Suppressor macrophage treated with lipopolysaccharide for 4 hours (primary cell): ENCODE data around the gene ARX.

Experiments used
- DNase-seq: peaks from one replicate; pipeline ENCODE4 v3.0.0-alpha.2; 2020

ARX gene

DNA sequence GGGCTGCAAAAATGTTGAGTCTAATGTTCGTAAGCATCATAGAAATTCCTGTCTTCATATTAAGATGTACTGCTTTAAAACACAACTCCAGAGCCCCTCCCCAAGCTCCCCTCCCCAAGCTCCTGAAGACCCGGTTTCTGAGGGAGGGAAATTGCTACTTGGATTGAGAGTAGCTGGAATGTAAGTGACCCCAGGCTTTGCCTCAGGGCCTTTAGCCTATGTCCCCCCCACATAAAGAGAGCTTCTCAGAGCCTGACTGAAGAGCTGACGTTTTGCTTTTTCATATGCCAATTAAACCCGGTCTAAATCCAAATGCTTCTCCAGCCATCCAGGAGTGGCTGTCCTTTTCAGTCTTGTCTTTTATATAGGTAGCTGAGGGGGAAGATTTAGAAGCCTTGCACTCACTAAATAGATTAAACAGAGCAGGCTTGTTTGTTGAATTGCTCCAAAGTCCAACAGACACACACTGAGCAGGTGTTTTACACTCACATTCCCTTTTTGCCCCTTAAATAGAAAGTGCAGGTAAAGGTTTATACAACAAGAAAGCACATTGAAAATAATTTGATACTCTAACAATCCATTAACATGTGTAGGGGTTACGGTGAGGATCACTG lies 19.6 kb downstream of the ARX start:
- DNase-seq, result no peak

DNA sequence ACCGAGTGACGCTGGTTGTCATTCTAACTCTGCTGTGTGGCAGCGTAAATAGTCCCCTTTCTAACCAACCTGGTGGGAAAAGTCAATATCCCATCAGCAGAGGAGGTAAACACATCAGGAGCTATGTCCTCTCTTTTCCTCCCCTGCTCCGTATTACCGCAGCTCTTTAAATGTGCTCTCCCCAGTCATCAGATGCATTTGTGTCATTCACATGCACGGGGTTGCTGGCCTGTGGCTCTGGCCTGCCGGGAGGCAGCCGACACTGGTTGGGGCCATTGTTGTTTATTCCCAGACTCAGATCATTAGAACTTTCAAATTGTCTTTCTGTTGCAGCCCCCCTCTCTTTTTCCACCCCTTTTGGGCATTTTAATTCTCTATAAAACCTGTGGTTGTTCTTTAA lies 21.9 kb downstream of the ARX start:
- DNase-seq, result no peak

DNA sequence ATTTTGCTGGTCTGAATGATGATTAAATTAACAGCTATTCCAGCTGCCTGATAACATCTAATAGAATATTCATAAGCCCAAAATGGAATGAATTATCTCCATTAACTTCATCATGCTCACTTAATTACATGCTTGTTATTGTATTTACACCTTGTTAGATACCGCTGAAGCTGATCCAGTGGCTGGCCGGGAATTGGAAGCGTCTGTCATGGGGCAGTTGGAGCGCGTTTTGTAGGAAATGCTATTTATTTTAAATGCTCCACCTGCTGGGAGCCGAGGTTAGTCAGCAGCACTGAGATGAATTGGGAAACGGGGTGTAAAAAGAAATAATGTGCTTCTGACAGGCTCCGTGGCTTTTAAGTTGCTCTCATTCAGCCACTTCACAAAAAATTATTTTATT lies 25.2 kb downstream of the ARX start:
- DNase-seq, result no peak

DNA sequence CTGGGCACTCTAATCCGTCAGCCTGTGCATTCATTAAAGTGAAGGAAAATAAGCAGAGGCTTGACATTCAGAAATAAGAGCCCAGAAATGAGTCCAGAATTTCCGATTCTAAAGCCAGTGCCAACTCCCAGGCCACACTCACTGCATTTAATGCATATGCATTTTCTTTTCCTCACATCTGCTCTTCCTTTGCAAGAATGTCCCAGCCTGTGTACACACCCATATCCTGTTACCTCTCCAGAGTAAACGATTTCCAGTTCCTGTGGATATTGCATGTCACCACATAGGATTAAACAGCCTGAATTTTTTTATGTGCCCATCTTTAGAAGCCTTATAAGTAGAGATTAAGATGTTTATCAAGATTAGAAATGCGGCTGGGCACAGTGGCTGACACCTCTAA lies 27.5 kb downstream of the ARX start:
- no peak for DNase-seq

DNA sequence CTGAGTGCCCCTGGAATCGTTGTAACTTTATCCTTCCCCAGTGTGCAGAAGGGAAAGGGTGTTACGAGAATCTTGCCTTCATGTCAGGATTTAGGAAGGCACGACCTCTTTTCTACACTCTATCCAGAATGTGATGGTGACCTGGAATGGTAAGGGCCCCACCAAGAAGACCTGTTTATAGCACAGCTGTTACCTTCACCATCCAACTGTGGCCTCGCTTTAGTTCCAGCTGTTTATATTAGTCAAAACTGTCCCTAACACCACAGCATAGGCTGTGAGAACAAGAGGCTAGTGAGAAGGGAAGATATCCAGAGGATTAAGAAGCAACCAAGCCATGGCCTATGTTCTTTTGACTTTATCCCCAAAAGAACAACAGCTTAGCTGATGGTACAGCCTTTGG lies 28.0 kb downstream of the ARX start:
- no peak for DNase-seq

DNA sequence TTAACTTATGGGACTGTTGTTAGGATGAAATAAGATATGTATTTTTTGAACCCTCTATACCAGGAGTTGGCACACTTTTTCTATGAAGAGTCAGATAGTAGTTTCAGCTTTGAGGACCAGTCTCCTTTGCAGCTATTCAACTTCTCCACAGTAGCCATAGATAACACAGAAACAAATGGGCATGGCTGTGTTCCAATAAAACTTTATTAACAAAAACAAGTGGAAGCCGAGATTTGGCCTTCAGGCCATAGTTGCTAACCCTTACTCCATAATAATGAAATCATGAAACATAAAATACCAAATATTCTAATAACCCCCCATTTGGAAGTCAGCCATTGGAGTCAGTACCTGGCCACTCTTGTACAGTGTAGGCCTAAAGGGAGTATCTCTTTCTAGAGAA lies 30.6 kb downstream of the ARX start:
- DNase-seq, result no peak

DNA sequence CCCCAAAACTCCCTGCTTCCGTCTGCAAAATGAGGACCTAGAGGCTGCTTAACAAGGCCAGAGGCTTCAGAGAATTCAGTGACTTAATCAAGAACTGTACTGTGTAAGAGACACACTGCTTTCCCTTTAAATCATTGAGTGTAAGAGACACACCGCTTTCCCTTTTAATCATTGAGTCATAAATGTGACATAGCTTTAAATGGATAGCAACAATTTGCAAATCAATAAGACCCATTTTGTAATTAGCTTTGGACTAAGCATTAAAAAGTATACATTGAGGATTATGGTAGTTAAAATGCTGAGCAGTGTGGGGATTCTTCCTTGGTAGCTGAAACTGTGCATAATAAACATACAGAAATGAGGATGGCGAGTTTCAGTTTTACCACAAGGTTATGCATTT lies 31.8 kb downstream of the ARX start:
- DNase-seq, result no peak

DNA sequence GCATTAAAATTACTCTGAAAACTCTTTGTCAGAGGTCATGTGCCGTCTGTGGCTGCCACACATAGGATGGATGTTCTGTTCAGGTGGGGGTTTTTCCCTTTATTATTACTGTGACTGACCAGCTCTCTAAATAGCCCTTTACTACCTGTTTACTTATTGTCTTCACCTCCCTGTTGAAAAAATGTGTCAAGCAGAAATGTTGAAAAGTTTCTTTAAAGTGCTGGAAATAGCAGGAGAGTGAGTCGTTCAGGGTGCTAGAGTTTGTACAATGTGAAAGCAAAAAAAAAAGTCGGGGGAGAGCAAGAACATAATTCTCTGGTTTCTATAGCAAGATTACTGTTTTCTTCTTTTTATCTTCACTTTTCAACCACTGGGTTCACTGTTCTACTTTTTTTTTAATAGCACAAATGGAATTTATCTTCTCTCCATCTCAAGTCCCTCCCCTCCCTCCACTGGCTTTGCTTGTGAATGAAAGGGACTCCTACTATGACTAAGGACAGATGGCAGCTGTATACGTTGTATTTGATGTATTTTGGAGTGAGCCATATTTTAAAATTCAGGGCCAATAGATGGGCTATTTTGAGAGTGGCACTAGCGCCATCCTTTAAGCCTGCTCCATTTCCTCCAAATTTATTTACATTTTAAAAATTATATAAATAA lies 33.3 kb downstream of the ARX start:
- no peak for DNase-seq

DNA sequence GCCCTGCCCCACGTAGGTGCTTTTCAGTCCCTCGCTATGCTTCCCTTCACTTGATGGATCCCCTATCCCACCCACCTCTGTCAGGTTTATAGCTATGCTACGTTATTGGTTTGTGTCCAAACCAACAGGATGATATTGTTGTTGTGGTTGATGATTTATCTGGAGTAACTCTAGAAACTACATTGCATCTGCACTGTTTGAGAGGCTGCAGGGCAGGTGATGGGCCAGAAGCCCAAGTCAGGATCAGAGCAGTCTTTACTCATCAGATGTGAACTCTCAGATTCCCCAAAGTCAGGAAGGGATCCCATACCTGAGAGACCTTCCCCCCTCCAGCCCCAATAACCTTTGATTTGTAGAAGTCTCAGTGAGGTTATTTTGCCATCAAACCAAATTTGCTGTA lies 34.7 kb downstream of the ARX start:
- no peak for DNase-seq

DNA sequence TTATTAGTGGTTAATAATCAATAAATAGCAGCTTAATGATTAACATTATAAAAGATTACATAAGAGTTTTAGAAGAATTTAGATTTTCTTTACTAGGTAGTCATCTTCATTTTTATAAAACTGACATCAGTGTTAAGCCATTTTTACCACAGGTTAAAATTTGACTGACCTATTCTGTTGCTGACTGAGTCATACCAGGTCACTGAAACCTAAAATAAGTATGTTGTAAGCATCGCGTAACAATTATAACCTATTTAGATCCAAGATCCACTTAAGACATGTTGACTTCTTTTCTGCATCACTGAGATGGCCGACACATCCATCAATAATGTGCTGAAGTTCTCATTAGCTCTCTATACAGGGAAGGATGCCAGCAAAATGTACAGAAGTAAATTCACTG lies 36.7 kb downstream of the ARX start:
- no peak for DNase-seq

DNA sequence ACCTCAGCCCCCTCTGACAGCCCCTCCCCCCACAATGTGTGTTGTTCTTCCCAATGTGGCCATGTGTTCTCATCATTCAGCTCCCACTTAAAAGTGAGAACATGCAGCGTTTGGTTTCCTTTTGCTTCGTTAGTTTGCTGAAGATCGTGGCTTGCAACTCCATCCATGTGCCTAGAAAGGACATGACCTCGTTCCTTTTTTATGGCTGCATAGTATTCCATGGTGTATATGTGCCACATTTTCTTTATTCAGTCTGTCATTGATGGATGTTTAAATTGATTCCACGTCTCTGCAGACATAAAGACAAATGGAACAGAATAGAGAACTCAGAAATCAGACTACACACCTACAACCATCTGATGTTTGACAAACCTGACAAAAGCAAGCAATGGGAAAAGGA lies 46.0 kb downstream of the ARX start:
- DNase-seq, result no peak

DNA sequence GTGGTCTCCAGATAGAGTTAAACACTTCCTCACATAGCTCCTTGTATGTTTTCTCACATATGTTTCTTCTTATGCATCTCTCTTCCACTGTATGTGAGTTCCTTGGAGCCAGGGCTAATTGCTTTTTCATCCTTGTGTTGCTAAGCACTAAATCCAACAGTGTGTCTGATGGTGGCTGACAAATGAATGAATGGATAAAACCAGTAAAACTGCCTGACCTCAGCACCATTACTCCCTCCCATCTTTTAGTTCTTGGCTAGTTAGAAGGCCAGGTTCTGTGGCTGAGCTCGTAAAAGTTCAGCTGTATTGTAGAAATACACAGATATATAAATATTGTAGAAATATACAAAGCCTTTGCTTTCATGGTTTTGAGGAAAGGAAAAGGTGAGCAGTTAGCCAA lies 50.4 kb downstream of the ARX start:
- no peak for DNase-seq

DNA sequence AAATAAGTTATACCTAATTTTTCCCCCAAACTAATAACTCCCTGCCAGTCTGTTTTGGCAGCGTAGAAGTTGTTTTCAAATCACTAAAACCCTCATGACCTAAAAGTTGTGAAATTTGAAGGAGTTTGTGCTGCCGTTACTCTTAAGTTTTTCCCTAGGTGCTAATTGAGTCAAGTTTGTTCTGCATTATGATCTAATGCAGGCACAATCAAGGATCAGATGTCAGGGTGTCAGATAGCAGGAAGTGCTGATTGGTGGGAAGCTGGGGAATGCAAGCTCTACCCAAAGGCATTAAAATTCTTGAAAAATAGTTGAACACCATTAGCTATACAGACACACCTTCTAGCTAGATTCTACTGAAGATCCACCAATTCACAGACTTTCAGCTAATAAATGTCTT lies 51.9 kb downstream of the ARX start:
- no peak for DNase-seq

DNA sequence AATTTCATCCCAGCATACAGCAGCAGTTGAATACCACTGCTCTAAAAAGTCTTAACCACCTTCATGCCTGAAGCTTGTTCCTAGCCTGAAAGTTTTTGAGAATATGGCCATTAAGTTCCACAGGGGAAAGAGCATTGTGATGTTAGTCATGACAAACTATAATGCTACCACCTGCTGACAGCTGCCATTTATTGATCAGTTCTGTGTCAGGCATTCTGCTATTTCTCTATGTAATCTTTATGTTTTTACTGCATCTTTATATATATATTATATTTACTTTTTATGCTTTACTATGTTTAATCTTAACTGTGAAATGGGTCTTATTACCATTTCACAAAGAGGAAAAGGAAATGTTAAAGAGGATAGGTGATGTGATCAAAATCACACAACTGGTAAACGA lies 54.0 kb downstream of the ARX start:
- no peak for DNase-seq

DNA sequence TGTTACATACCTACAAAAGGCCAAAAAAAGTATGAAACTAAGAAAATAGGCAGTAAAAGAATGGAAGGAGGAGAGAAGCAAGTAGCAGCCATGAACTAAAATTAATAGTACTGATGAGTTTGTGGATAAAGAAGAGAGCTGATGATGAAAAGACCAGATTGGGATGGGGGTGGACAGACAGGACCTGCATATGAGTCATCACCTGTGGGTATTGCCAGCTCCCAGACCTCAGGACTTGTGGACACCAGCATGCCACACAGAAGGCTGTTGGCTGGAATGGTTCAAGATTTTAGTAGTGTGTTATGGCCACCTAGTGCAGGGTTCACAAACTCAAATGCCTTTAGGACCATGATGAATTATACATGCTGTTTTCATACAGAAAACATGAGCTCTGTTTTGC lies 58.9 kb downstream of the ARX start:
- DNase-seq, result no peak

DNA sequence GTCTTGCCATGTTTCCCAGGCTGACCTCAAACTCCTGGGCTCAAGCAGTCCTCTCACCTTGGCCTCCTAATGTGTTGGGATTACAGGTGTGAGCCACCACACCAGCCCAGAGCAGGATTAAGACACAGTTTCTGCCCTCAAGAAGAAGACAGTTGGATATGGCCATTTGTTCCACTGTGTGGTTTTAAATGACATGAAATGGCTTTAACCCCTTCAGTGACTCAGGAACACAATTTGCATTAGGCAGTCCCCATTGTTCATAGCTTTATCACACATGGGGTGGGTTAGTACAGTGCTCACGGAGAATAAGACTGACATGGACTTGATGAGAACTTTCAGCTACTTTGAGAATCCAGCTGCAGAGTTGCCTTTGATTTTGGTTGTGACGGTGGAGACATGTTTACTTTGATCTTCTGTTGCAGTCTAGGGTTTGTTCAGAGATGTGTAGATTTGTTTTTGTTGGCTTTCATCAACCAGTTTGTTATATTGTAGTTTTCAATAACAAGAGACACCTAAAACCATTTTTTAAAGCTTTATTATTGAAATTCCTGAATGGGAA lies 60.3 kb downstream of the ARX start:
- no peak for DNase-seq

DNA sequence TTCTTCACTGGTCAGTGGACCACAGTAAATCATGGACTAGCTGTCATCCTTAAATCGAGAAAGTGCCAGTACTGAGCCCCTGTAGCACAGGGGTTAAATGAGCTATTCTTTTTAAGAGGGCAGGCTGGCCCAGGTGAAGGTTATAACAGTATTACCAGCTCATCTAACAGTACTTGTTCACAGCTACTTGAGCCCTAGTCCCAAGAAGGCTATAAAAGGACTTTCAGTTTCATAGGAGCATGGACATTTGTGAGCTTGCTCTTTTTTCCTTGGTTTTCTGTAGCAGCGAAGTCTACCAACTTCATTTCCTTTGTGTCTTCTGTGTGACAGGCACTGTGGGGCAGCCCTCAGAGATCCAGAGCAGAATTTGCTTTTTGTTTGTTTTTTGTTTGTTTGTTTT lies 61.0 kb downstream of the ARX start:
- no peak for DNase-seq
